Panc1 (cell line): ENCODE results near the gene XAF1. TPM values are rescaled to one million over a fixed set of nuclear protein-coding genes. Genes with fewer than 3 reads are reported as not detected.

Experiments used
- ATAC-seq: fragments of 200-7000 bp; cut with Tn5 transposase; 2 replicates; pipeline ENCODE4 v1.9.1; 2020; ENCODE audit warnings: mild to moderate bottlenecking, moderate library complexity
- BruUV-seq: library from RNA; stranded (reverse); fragments of 400-500 nt; replicated peaks from 2 replicates; lab custom pipeline; 2021; lab: Mats Ljungman, UMichigan
- CTCF ChIA-PET: fragments of 300-600 bp; sonication (Branson Sonifier 250); formaldehyde crosslinking; loops from one replicate; lab custom pipeline; 2022; ENCODE audit warnings: antibody characterized with exemption; lab: Charles Lee
- POLR2A ChIA-PET: fragments of 300-600 bp; sonication (Branson Sonifier 250); formaldehyde crosslinking; loops from one replicate; lab custom pipeline; 2022; ENCODE audit warnings: antibody characterized with exemption; lab: Charles Lee
- DNase-seq: peaks from one replicate; pipeline ENCODE4 v3.0.0-alpha.2; 2010; ENCODE audit warnings: low read depth, low spot score
- H3K27ac ChIP-seq: 2 replicates; pipeline ENCODE4 v1.5.1; 2011; ENCODE audit warnings: mild to moderate bottlenecking, low read length, inconsistent platforms
- H3K27me3 ChIP-seq: fragments of 200-500 bp; sonication (Bioruptor generic); 2 replicates; pipeline ENCODE4 v1.6.0; 2014; ENCODE audit warnings: low read length, inconsistent platforms; ENCODE audit not compliant: control insufficient read depth, insufficient read depth
- H3K36me3 ChIP-seq: fragments of 200-500 bp; sonication (Bioruptor generic); 2 replicates; pipeline ENCODE4 v1.5.1; 2014; ENCODE audit warnings: inconsistent platforms, mild to moderate bottlenecking, low read length, moderate library complexity; ENCODE audit not compliant: control insufficient read depth, insufficient read depth
- H3K4me1 ChIP-seq: 2 replicates; pipeline ENCODE4 v1.5.1; 2011; ENCODE audit warnings: inconsistent platforms, mild to moderate bottlenecking, low read length, moderate library complexity; ENCODE audit not compliant: control insufficient read depth, insufficient read depth
- H3K4me3 ChIP-seq, 2 experiments: 2 replicates each; pipeline ENCODE4 v1.5.1; 2011 to 2012; ENCODE audit warnings: low read depth in 2 of 2, low read length in 2 of 2, mild to moderate bottlenecking in 2 of 2, inconsistent platforms in 1 of 2, moderate library complexity in 1 of 2
- H3K9me3 ChIP-seq: fragments of 200-500 bp; sonication (Bioruptor generic); 2 replicates; pipeline ENCODE4 v1.5.1; 2014; ENCODE audit warnings: low read depth, mild to moderate bottlenecking, inconsistent platforms, low read length, moderate library complexity; ENCODE audit not compliant: control insufficient read depth, insufficient read depth
- POLR2AphosphoS5 ChIP-seq: IDR thresholded peaks from 2 replicates; pipeline ENCODE4 v1.6.1; 2012; ENCODE audit warnings: mild to moderate bottlenecking, low read depth, low read length, moderate library complexity
- SIN3A ChIP-seq: IDR thresholded peaks from 2 replicates; pipeline ENCODE4 v1.6.1; 2012; ENCODE audit warnings: low read depth, mild to moderate bottlenecking, low read length, moderate library complexity, borderline replicate concordance; ENCODE audit not compliant: insufficient read depth
- TCF7L2 ChIP-seq: IDR thresholded peaks from 2 replicates; pipeline ENCODE4 v1.6.1; 2011; ENCODE audit warnings: mild to moderate bottlenecking, low read depth, low read length, inconsistent platforms
- in situ Hi-C: cut with HindIII; loops from 2 replicates; pipeline ENCODE4 v1.10.0; 2016; ENCODE audit warnings: low sequenced_read_pairs, low pct_unique_long_range_greater_than_20kb
- intact Hi-C: fragments of 100-400 bp; cut with micrococcal nuclease; formaldehyde crosslinking; loops from one replicate; pipeline ENCODE4 v1.10.0; 2022; ENCODE audit not compliant: unreplicated experiment
- total RNA-seq: library from RNA; stranded (reverse); gene quantifications from one replicate; pipeline ENCODE4 v1.2.1, GENCODE V29; 2021; ENCODE audit not compliant: unreplicated experiment
- TF ChIP-seq, protein P1 (sequence below), 2 experiments: IDR thresholded peaks; 2 replicates each; pipeline ENCODE4 v1.6.1; 2011 to 2012; ENCODE audit warnings: low read depth in 2 of 2, control low read depth in 1 of 2, low read length in 1 of 2, mild to moderate bottlenecking in 1 of 2, moderate library complexity in 1 of 2; ENCODE audit not compliant: insufficient read depth in 1 of 2
- TF ChIP-seq, protein P2 (sequence below): fragments of 450-650 bp; IDR thresholded peaks from 2 replicates; pipeline ENCODE4 v1.5.1; 2017; ENCODE audit warnings: mild to moderate bottlenecking

XAF1 gene
- total RNA-seq, 1 experiment from 2014 or later: 3.5 TPM

DNA sequence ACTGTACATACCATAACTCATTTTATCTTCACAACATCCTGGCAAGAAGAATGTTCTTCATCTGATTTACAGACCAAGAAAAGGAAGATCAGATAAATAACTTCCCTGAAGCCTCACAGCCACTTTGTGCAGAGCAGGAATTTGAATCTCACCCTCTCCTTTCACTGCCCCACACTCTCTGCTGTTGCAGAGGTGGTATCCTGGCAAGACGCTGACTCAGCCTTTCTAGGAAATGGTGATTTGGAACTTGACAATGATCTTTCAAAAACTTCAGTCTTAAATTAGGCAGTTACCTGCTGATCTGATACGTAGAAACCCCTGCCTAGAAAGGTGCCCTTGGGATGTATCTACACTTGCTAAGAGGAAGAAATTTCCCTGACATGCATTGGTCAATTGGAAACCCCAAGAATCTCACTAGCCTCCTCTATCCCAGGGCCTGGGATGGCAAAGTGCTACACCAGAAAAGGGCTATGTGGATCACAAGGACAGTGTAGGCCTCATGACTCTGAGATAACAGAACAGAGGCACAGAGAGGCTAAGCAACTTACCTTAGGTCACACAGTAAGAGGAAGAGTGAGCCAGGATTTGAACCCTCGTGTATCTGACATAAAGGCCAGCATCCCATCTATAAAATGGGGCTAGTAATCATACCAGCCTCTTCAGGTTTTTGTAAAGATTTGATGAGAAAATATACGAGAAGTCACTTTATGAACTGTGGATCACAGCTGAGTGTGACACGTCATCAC is 38.1 kb downstream of the XAF1 start:
- Histone ChIP-seq H3K9me3 (no peaks in the 10 kb centered on the region), H3K27ac (no peak overlapping the region), H3K36me3 (no peaks in the 10 kb centered on the region), H3K4me1 (no peaks in the 10 kb centered on the region), H3K27me3 (peaks cover 8% of the 10 kb centered on the region), H3K4me3 (no peak overlapping the region)
- CTCF ChIA-PET: no interaction called here
- no peak for ATAC-seq
- no peak for DNase-seq
- in situ Hi-C loops (no loop called here), intact Hi-C loops (no loop called here)
- POLR2A ChIA-PET: no interaction called here
- TF ChIP-seq, protein P1, sequence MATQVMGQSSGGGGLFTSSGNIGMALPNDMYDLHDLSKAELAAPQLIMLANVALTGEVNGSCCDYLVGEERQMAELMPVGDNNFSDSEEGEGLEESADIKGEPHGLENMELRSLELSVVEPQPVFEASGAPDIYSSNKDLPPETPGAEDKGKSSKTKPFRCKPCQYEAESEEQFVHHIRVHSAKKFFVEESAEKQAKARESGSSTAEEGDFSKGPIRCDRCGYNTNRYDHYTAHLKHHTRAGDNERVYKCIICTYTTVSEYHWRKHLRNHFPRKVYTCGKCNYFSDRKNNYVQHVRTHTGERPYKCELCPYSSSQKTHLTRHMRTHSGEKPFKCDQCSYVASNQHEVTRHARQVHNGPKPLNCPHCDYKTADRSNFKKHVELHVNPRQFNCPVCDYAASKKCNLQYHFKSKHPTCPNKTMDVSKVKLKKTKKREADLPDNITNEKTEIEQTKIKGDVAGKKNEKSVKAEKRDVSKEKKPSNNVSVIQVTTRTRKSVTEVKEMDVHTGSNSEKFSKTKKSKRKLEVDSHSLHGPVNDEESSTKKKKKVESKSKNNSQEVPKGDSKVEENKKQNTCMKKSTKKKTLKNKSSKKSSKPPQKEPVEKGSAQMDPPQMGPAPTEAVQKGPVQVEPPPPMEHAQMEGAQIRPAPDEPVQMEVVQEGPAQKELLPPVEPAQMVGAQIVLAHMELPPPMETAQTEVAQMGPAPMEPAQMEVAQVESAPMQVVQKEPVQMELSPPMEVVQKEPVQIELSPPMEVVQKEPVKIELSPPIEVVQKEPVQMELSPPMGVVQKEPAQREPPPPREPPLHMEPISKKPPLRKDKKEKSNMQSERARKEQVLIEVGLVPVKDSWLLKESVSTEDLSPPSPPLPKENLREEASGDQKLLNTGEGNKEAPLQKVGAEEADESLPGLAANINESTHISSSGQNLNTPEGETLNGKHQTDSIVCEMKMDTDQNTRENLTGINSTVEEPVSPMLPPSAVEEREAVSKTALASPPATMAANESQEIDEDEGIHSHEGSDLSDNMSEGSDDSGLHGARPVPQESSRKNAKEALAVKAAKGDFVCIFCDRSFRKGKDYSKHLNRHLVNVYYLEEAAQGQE (IDR thresholded peaks at IDR 0.05; ENCODE audit: insufficient read depth in 1 of 2, low read depth in 2 of 2, low read length in 1 of 2): no peak
- TF ChIP-seq SIN3A (no peak), POLR2AphosphoS5 (no peak), TCF7L2 (no peak)
- no TSS peak for BruUV-seq

DNA sequence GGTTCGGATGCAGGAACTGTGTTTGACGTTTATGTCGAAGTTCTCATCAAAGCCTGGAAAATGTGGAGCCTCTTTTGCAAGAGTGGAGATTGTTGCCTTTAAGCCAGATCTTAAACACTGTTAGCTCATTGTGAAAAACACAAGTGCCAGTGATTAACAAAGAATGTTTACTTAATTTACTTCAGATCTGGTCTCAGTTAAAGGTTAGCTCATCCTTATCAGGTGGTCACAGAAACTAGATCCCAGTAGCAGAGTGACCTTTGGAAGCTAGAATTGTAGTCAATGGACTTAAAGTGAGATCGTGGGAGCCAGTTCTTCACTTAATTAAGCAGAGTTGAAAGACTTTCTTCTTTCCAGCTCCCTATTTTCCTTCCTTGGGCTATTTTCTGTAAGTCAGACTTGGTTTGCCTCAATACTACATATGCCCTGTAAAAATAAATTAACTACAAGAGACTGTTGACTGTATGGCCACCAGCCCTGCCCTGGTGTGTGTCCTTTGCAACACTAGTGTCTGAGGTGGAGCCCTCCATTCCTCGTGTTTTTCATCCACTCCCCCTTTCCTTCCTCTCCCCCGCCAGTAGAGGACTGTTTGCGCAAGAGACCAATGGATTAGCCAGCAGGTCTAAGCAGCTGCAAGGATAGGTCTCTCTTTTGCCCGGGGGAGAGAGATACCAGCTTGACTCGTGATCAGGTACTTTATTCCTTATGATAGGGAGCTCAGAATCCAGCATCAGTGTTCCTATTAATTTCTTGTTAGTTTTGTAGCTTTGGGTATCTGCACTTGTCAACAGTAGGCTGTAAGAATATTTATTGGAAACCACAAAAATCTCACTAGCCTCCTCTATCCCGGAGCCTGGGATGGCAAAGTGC is 40.4 kb downstream of the XAF1 start:
- no peaks in the 10 kb centered on the region for H3K9me3 ChIP-seq
- no peak overlapping the region for H3K4me3 ChIP-seq
- ChIA-PET CTCF (interaction anchor here (0.7 kb wide), 1 partner anchor 18 kb away, joined by 10 read pairs; no protein-coding TSS in a partner anchor), POLR2A (no interaction called here)
- H3K36me3 ChIP-seq: no peaks in the 10 kb centered on the region
- intact Hi-C loops: no loop called here
- no TSS peak for BruUV-seq
- in situ Hi-C loops: no loop called here
- H3K27ac ChIP-seq: no peak overlapping the region
- no peaks in the 10 kb centered on the region for H3K4me1 ChIP-seq
- TF ChIP-seq, protein P2, sequence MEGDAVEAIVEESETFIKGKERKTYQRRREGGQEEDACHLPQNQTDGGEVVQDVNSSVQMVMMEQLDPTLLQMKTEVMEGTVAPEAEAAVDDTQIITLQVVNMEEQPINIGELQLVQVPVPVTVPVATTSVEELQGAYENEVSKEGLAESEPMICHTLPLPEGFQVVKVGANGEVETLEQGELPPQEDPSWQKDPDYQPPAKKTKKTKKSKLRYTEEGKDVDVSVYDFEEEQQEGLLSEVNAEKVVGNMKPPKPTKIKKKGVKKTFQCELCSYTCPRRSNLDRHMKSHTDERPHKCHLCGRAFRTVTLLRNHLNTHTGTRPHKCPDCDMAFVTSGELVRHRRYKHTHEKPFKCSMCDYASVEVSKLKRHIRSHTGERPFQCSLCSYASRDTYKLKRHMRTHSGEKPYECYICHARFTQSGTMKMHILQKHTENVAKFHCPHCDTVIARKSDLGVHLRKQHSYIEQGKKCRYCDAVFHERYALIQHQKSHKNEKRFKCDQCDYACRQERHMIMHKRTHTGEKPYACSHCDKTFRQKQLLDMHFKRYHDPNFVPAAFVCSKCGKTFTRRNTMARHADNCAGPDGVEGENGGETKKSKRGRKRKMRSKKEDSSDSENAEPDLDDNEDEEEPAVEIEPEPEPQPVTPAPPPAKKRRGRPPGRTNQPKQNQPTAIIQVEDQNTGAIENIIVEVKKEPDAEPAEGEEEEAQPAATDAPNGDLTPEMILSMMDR: no peak
- TF ChIP-seq TCF7L2: no peak
- TF ChIP-seq POLR2AphosphoS5: no peak
- TF ChIP-seq, protein P1 (IDR thresholded peaks at IDR 0.05; ENCODE audit: insufficient read depth in 1 of 2, low read depth in 2 of 2, low read length in 1 of 2): no peak
- TF ChIP-seq SIN3A: no peak
- DNase-seq (no peak), ATAC-seq (no peak)
- peaks cover 2% of the 10 kb centered on the region for H3K27me3 ChIP-seq
